ENCODE results near the gene ASCC3.

Gene ASCC3

DNA sequence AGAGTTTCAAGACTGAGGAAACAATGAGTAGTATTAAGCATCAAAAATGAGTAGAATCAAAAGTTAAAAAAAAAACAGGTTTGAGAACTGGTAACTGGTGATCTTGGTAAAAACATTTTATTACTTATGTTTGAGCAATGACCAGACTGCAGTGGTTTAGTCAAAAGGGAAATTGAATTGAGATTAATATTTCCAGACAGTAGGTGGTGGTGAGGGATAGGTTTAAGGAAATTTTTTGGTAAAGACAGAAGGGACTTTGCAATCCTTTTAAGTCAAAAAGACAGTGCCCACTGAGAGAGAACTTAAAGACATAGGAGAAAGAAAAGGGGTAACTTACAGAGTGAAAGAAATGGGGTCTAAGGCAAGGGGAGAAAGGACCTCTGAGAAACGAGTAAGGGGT, 156.9 kb downstream of the ASCC3 start:
- TF ChIP-seq, protein P1, sequence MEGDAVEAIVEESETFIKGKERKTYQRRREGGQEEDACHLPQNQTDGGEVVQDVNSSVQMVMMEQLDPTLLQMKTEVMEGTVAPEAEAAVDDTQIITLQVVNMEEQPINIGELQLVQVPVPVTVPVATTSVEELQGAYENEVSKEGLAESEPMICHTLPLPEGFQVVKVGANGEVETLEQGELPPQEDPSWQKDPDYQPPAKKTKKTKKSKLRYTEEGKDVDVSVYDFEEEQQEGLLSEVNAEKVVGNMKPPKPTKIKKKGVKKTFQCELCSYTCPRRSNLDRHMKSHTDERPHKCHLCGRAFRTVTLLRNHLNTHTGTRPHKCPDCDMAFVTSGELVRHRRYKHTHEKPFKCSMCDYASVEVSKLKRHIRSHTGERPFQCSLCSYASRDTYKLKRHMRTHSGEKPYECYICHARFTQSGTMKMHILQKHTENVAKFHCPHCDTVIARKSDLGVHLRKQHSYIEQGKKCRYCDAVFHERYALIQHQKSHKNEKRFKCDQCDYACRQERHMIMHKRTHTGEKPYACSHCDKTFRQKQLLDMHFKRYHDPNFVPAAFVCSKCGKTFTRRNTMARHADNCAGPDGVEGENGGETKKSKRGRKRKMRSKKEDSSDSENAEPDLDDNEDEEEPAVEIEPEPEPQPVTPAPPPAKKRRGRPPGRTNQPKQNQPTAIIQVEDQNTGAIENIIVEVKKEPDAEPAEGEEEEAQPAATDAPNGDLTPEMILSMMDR (IDR thresholded peaks at IDR 0.05; ENCODE audit: low read depth, low read length), result no peak
- in situ Hi-C loops (cut with HindIII; ENCODE audit: low sequenced_read_pairs), result no loop called here
- H3K4me3 ChIP-seq (ENCODE audit: low read depth, low read length), result no peak overlapping the region
- no peak for DNase-seq (ENCODE audit: low read depth, low spot score)

DNA sequence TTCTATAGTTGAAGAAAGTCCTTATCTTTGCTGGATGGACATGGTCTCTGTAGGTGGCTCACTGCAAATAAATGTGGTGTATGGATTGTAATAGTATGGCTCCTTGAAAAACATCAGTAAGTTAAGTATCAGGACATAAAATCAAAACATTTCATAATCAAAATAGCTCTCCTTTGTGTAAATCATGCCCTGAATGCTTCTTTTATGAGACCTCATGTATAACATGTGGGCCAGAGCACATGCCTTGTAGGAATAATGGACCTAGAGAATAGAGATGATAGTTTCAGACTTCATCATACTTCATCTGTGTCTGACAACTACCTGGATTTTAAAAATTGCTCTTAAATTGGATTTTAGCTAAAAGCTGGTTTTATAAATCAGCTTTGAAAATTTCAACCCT, 159.9 kb downstream of the ASCC3 start:
- TF ChIP-seq, protein P1 (IDR thresholded peaks at IDR 0.05; ENCODE audit: low read depth, low read length), result no peak
- DNase-seq (ENCODE audit: low read depth, low spot score), result no peak
- no peak overlapping the region for H3K4me3 ChIP-seq (ENCODE audit: low read depth, low read length)

DNA sequence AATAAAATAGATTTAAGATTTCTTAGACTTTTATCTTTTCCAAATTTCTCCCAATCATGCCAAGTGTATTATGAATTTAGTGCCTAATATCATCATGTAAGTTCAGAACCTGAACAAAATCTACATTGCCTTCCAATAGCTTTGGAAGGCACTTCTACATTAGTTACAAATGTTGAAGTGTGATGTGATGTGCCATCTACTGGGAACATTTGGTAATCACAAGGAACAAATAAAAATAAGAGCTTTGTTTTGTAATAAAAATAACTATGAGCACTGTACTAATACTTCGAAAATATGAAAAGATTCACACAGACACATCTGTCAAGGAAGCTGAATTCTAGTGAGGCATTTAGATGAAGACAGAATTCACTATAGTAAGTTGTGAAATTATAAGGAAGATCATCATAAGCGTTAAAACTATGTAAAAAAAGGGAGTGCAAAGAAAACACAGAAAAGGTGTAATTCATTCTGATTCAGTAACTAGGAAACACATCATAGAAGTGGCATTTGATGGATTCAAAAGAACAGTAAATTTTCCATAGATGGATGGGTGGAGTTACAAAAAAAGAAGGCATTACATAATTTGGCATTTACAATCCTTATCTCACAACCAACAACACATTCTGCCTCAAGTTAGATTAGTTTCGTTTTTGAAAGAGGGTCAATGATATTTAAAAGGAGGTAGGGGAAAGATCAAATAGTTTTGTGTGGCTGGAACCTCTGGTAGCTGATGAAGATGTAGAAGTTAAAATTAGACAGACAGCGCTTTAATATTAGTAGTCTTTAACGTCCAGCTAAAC, 161.0 kb downstream of the ASCC3 start:
- H3K4me3 ChIP-seq (ENCODE audit: low read depth, low read length), result no peak overlapping the region
- peak; percentile 38 for DNase-seq (ENCODE audit: low read depth, low spot score)
- TF ChIP-seq, protein P1 (IDR thresholded peaks at IDR 0.05; ENCODE audit: low read depth, low read length), result peak; percentile 49
- in situ Hi-C loops (cut with HindIII; ENCODE audit: low sequenced_read_pairs), result no loop called here

More for the DNA sequence above, 159.9 kb downstream of the ASCC3 start:
- in situ Hi-C loops (cut with HindIII; ENCODE audit: low sequenced_read_pairs), result no loop called here

DNA sequence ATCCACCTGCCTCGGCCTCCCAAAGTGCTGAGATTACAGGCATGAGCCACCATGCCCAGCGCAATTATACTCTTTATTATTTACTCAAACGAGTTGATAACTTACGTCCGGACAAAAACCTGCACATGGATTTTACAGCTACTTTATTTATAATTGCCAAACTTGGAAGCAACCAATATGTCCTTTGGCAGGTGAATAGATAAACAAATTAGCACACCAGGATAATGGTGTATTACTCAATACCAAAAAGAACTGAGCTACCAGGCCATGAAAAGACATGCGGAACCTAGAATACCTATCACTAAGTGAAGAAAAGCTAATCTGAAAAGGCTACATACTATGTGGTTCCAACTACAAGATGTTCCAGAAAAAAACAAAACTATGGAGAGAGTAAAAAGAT, 168.1 kb downstream of the ASCC3 start:
- DNase-seq (ENCODE audit: low read depth, low spot score), result no peak
- in situ Hi-C loops (cut with HindIII; ENCODE audit: low sequenced_read_pairs), result no loop called here
- TF ChIP-seq, protein P1 (IDR thresholded peaks at IDR 0.05; ENCODE audit: low read depth, low read length), result no peak
- no peak overlapping the region for H3K4me3 ChIP-seq (ENCODE audit: low read depth, low read length)

DNA sequence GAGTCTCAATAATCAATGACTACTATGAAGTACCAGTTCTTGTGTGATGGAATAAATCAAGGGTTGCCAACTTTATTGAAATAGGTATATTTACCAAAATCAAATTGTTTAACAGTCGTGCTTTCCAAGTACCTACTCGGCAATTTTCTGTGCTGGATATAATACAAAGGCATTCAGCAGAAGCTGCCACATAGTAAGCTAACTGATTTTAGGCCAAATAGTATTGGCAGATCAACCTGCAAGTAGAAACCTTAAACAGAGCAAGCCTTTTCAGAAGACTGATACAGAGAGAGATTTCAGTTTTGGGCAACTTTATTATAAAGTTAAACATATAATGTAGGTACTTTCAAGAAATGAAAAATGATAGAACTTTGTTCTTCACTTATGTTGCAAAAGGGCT, 174.6 kb downstream of the ASCC3 start:
- DNase-seq (ENCODE audit: low read depth, low spot score), result no peak
- in situ Hi-C loops (cut with HindIII; ENCODE audit: low sequenced_read_pairs), result no loop called here
- TF ChIP-seq, protein P1 (IDR thresholded peaks at IDR 0.05; ENCODE audit: low read depth, low read length), result no peak

DNA sequence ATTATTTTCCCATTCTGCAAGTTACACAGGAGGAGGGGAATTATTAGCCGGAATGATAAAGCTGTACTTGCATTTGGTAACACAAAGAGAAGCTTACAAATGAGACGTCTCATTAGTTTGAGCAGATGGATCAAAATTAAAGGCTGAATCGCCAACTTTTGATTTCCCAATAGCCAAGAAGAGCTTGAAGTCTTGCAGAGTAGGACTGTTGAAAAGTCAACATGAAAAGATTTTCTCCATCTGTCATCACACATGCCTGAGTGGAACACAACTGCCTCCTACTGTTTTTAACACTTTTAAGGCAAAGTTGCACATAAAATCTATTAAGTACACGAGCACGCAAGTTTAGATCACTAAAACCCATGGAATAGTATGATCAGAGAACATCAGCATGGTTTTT, 176.2 kb downstream of the ASCC3 start:
- no peak for DNase-seq (ENCODE audit: low read depth, low spot score)
- in situ Hi-C loops (cut with HindIII; ENCODE audit: low sequenced_read_pairs), result no loop called here
- TF ChIP-seq, protein P1 (IDR thresholded peaks at IDR 0.05; ENCODE audit: low read depth, low read length), result no peak
- H3K4me3 ChIP-seq (ENCODE audit: low read depth, low read length), result no peak overlapping the region

More for the DNA sequence above, 174.6 kb downstream of the ASCC3 start:
- no peak overlapping the region for H3K4me3 ChIP-seq (ENCODE audit: low read depth, low read length)
